ENCODE results near the gene MYL5.

MYL5 gene

GRCh38 chr4:674172-675035 lies at the start of gene MYL5, which contains the start of gene ATP5ME:
Gene MYL5 (plus strand): TSS chr4:674542. CDS start chr4:678027, 3,485 bp downstream.
Gene ATP5ME (minus strand): TSS chr4:674276. CDS start chr4:674247, 29 bp downstream.
- Histone ChIP-seq H2AFZ (ENCODE audit: low read depth, low read length, severe bottlenecking) (no peak within 1 kb of the TSS), H3K4me3 (ENCODE audit: insufficient read depth, low read length, poor library complexity, severe bottlenecking) (peak within 1 kb of the TSS; percentile 70), H3F3A (ENCODE audit: insufficient read depth) (peaks cover 43% of the 10 kb centered on the region), H3K36me3 (ENCODE audit: low read length) (no peaks in the 10 kb centered on the region), H3K9me3 (ENCODE audit: insufficient read depth, low read length) (no peaks in the 10 kb centered on the region), H4K20me1 (ENCODE audit: low read depth, low read length) (no peaks in the 10 kb centered on the region), H3K9me2 (replicated peaks; ENCODE audit: insufficient read depth, low read length) (no peaks in the 10 kb centered on the region), H3K4me2 (ENCODE audit: low read depth, low read length, poor library complexity, severe bottlenecking) (peak within 1 kb of the TSS; percentile 69), H3K27ac (ENCODE audit: low read depth, low read length) (peak within 1 kb of the TSS; percentile 98), H3K79me2 (ENCODE audit: insufficient read depth, low read length) (peaks cover 14% of the 10 kb centered on the region), H3K27me3 (ENCODE audit: low read length) (no peaks in the 10 kb centered on the region), H3K9ac (ENCODE audit: low read length) (peak within 1 kb of the TSS; percentile 89)
- TF ChIP-seq CTCF (IDR thresholded peaks at IDR 0.05; ENCODE audit: insufficient read depth, low read length, poor library complexity, severe bottlenecking): peak; percentile 81
- TF ChIP-seq EZH2phosphoT487 (conservative IDR thresholded peaks at IDR 0.05; ENCODE audit: low read length): no peak

GRCh38 chr4:624705-625590 lies 49.4 kb upstream of the MYL5 start, which contains the start of gene PDE6B:
Gene PDE6B (plus strand): TSS chr4:625573. CDS start chr4:625627, 54 bp downstream.
- H3K27ac ChIP-seq (ENCODE audit: low read depth, low read length): no peak within 1 kb of the TSS
- H3K9ac ChIP-seq (ENCODE audit: low read length): no peak within 1 kb of the TSS
- H3K9me3 ChIP-seq (ENCODE audit: insufficient read depth, low read length): peaks cover 5% of the 10 kb centered on the region; the same call in 1 of the 2 replicates
- H3K36me3 ChIP-seq (ENCODE audit: low read length): no peaks in the 10 kb centered on the region
- no peak within 1 kb of the TSS for H3K4me3 ChIP-seq (ENCODE audit: insufficient read depth, low read length, poor library complexity, severe bottlenecking)
- no peak within 1 kb of the TSS for H2AFZ ChIP-seq (ENCODE audit: low read depth, low read length, severe bottlenecking)
- no peaks in the 10 kb centered on the region for H3F3A ChIP-seq (ENCODE audit: insufficient read depth)
- H3K27me3 ChIP-seq (ENCODE audit: low read length): no peaks in the 10 kb centered on the region
- H3K79me2 ChIP-seq (ENCODE audit: insufficient read depth, low read length): no peaks in the 10 kb centered on the region
- no peak within 1 kb of the TSS for H3K4me2 ChIP-seq (ENCODE audit: low read depth, low read length, poor library complexity, severe bottlenecking)
- TF ChIP-seq EZH2phosphoT487 (conservative IDR thresholded peaks at IDR 0.05; ENCODE audit: low read length) (no peak), CTCF (IDR thresholded peaks at IDR 0.05; ENCODE audit: insufficient read depth, low read length, poor library complexity, severe bottlenecking) (no peak)
- H3K9me2 ChIP-seq (replicated peaks; ENCODE audit: insufficient read depth, low read length): no peaks in the 10 kb centered on the region
- no peaks in the 10 kb centered on the region for H4K20me1 ChIP-seq (ENCODE audit: low read depth, low read length)

- no peak for TF ChIP-seq EZH2phosphoT487 (conservative IDR thresholded peaks at IDR 0.05; ENCODE audit: low read length)
- TF ChIP-seq CTCF (IDR thresholded peaks at IDR 0.05; ENCODE audit: insufficient read depth, low read length, poor library complexity, severe bottlenecking): no peak
- Histone ChIP-seq H3K27ac (ENCODE audit: low read depth, low read length) (no peak overlapping the region), H3K9me3 (ENCODE audit: insufficient read depth, low read length) (peaks cover 5% of the 10 kb centered on the region; the same call in 1 of the 2 replicates), H3K27me3 (ENCODE audit: low read length) (no peaks in the 10 kb centered on the region), H3K4me3 (ENCODE audit: insufficient read depth, low read length, poor library complexity, severe bottlenecking) (no peak overlapping the region), H3K9me2 (replicated peaks; ENCODE audit: insufficient read depth, low read length) (no peaks in the 10 kb centered on the region), H2AFZ (ENCODE audit: low read depth, low read length, severe bottlenecking) (no peak overlapping the region), H3K79me2 (ENCODE audit: insufficient read depth, low read length) (no peaks in the 10 kb centered on the region), H3K9ac (ENCODE audit: low read length) (no peak overlapping the region), H3K4me2 (ENCODE audit: low read depth, low read length, poor library complexity, severe bottlenecking) (no peak overlapping the region), H3F3A (ENCODE audit: insufficient read depth) (no peaks in the 10 kb centered on the region), H3K36me3 (ENCODE audit: low read length) (no peaks in the 10 kb centered on the region), H4K20me1 (ENCODE audit: low read depth, low read length) (no peaks in the 10 kb centered on the region)
These were observed 48.6 kb upstream of the MYL5 start for GRCh38 chr4:625631-626161.
